Panc1 (cell line): ENCODE measurements around the gene CCS. TPM values are rescaled to one million over a fixed set of nuclear protein-coding genes. Genes with fewer than 3 reads are reported as not detected.

Experiments
- ATAC-seq: fragments of 200-7000 bp; cut with Tn5 transposase; 2 replicates; pipeline ENCODE4 v1.9.1; 2020; ENCODE audit warnings: mild to moderate bottlenecking, moderate library complexity
- BruUV-seq: library from RNA; stranded (reverse); fragments of 400-500 nt; replicated peaks from 2 replicates; lab custom pipeline; 2021; lab: Mats Ljungman, UMichigan
- CTCF ChIA-PET: fragments of 300-600 bp; sonication (Branson Sonifier 250); formaldehyde crosslinking; loops from one replicate; lab custom pipeline; 2022; ENCODE audit warnings: antibody characterized with exemption; lab: Charles Lee
- POLR2A ChIA-PET: fragments of 300-600 bp; sonication (Branson Sonifier 250); formaldehyde crosslinking; loops from one replicate; lab custom pipeline; 2022; ENCODE audit warnings: antibody characterized with exemption; lab: Charles Lee
- DNase-seq: peaks from one replicate; pipeline ENCODE4 v3.0.0-alpha.2; 2010; ENCODE audit warnings: low read depth, low spot score
- H3K27ac ChIP-seq: 2 replicates; pipeline ENCODE4 v1.5.1; 2011; ENCODE audit warnings: mild to moderate bottlenecking, low read length, inconsistent platforms
- H3K27me3 ChIP-seq: fragments of 200-500 bp; sonication (Bioruptor generic); 2 replicates; pipeline ENCODE4 v1.6.0; 2014; ENCODE audit warnings: low read length, inconsistent platforms; ENCODE audit not compliant: control insufficient read depth, insufficient read depth
- H3K36me3 ChIP-seq: fragments of 200-500 bp; sonication (Bioruptor generic); 2 replicates; pipeline ENCODE4 v1.5.1; 2014; ENCODE audit warnings: inconsistent platforms, mild to moderate bottlenecking, low read length, moderate library complexity; ENCODE audit not compliant: control insufficient read depth, insufficient read depth
- H3K4me1 ChIP-seq: 2 replicates; pipeline ENCODE4 v1.5.1; 2011; ENCODE audit warnings: inconsistent platforms, mild to moderate bottlenecking, low read length, moderate library complexity; ENCODE audit not compliant: control insufficient read depth, insufficient read depth
- H3K4me3 ChIP-seq, 2 experiments: 2 replicates each; pipeline ENCODE4 v1.5.1; 2011 to 2012; ENCODE audit warnings: low read depth in 2 of 2, low read length in 2 of 2, mild to moderate bottlenecking in 2 of 2, inconsistent platforms in 1 of 2, moderate library complexity in 1 of 2
- H3K9me3 ChIP-seq: fragments of 200-500 bp; sonication (Bioruptor generic); 2 replicates; pipeline ENCODE4 v1.5.1; 2014; ENCODE audit warnings: low read depth, mild to moderate bottlenecking, inconsistent platforms, low read length, moderate library complexity; ENCODE audit not compliant: control insufficient read depth, insufficient read depth
- CTCF ChIP-seq: fragments of 450-650 bp; IDR thresholded peaks from 2 replicates; pipeline ENCODE4 v1.5.1; 2017; ENCODE audit warnings: mild to moderate bottlenecking
- POLR2AphosphoS5 ChIP-seq: IDR thresholded peaks from 2 replicates; pipeline ENCODE4 v1.6.1; 2012; ENCODE audit warnings: mild to moderate bottlenecking, low read depth, low read length, moderate library complexity
- SIN3A ChIP-seq: IDR thresholded peaks from 2 replicates; pipeline ENCODE4 v1.6.1; 2012; ENCODE audit warnings: low read depth, mild to moderate bottlenecking, low read length, moderate library complexity, borderline replicate concordance; ENCODE audit not compliant: insufficient read depth
- TCF7L2 ChIP-seq: IDR thresholded peaks from 2 replicates; pipeline ENCODE4 v1.6.1; 2011; ENCODE audit warnings: mild to moderate bottlenecking, low read depth, low read length, inconsistent platforms
- in situ Hi-C: cut with HindIII; loops from 2 replicates; pipeline ENCODE4 v1.10.0; 2016; ENCODE audit warnings: low sequenced_read_pairs, low pct_unique_long_range_greater_than_20kb
- intact Hi-C: fragments of 100-400 bp; cut with micrococcal nuclease; formaldehyde crosslinking; loops from one replicate; pipeline ENCODE4 v1.10.0; 2022; ENCODE audit not compliant: unreplicated experiment
- total RNA-seq: library from RNA; stranded (reverse); gene quantifications from one replicate; pipeline ENCODE4 v1.2.1, GENCODE V29; 2021; ENCODE audit not compliant: unreplicated experiment
- TF ChIP-seq, protein P1 (sequence below), 2 experiments: IDR thresholded peaks; 2 replicates each; pipeline ENCODE4 v1.6.1; 2011 to 2012; ENCODE audit warnings: low read depth in 2 of 2, control low read depth in 1 of 2, low read length in 1 of 2, mild to moderate bottlenecking in 1 of 2, moderate library complexity in 1 of 2; ENCODE audit not compliant: insufficient read depth in 1 of 2

Gene CCS
- total RNA-seq, 1 experiment from 2014 or later, result 55.3 TPM

DNA sequence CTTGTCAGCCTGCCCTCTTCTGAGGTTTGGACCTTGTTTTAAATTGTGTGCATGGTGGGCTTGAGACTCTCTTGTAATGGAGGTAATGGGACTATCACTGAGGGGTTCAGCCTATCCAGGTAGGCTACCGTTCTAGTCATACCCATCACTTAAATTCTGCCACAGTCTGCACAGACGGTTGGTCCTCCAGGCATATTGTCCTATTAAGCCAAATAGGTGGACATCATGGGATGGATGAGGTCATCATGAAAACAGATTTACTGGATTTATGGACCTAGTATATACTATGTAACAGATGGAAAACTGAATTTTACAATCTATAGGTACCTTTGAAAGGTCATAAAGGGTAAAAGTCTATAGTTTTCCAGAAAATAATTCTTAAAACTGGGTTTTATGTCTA, 36.4 kb downstream of the CCS start:
- CTCF ChIA-PET, result no interaction called here

DNA sequence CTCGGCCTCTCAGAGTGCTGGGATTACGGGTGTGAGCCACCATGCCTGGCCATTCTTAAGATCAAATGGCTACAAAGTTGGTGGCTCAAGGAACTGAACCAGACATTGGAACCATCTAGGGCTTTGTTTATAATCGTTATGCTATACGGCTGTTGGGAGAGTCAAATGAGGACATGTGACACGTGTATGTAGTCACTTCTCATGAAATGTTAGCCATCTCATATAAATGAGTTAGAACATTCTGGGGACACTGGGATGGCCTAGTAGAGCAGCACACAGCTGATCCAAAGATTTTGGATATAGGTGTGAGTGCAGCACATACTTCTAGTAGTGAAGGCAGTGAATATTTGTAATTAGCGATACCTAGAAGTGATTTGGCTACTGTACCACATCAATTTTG, 38.9 kb downstream of the CCS start:
- ATAC-seq (no peak), DNase-seq (no peak)
- intact Hi-C loops (no loop called here), in situ Hi-C loops (no loop called here)
- Histone ChIP-seq H3K27ac (no peak overlapping the region), H3K4me1 (peaks cover 6% of the 10 kb centered on the region; the same call in 1 of the 2 replicates), H3K9me3 (no peaks in the 10 kb centered on the region), H3K4me3 (no peak overlapping the region), H3K27me3 (no peaks in the 10 kb centered on the region), H3K36me3 (peaks cover 27% of the 10 kb centered on the region)
- TF ChIP-seq SIN3A (no peak), CTCF (no peak), TCF7L2 (no peak), POLR2AphosphoS5 (no peak)
- TF ChIP-seq, protein P1, sequence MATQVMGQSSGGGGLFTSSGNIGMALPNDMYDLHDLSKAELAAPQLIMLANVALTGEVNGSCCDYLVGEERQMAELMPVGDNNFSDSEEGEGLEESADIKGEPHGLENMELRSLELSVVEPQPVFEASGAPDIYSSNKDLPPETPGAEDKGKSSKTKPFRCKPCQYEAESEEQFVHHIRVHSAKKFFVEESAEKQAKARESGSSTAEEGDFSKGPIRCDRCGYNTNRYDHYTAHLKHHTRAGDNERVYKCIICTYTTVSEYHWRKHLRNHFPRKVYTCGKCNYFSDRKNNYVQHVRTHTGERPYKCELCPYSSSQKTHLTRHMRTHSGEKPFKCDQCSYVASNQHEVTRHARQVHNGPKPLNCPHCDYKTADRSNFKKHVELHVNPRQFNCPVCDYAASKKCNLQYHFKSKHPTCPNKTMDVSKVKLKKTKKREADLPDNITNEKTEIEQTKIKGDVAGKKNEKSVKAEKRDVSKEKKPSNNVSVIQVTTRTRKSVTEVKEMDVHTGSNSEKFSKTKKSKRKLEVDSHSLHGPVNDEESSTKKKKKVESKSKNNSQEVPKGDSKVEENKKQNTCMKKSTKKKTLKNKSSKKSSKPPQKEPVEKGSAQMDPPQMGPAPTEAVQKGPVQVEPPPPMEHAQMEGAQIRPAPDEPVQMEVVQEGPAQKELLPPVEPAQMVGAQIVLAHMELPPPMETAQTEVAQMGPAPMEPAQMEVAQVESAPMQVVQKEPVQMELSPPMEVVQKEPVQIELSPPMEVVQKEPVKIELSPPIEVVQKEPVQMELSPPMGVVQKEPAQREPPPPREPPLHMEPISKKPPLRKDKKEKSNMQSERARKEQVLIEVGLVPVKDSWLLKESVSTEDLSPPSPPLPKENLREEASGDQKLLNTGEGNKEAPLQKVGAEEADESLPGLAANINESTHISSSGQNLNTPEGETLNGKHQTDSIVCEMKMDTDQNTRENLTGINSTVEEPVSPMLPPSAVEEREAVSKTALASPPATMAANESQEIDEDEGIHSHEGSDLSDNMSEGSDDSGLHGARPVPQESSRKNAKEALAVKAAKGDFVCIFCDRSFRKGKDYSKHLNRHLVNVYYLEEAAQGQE (IDR thresholded peaks at IDR 0.05; ENCODE audit: insufficient read depth in 1 of 2, low read depth in 2 of 2, low read length in 1 of 2), result no peak
- POLR2A ChIA-PET, result no interaction called here
- no TSS peak for BruUV-seq
- CTCF ChIA-PET, result no interaction called here

More for the DNA sequence above, 36.4 kb downstream of the CCS start:
- H3K4me3 ChIP-seq, result no peak overlapping the region
- H3K4me1 ChIP-seq, result no peaks in the 10 kb centered on the region
- intact Hi-C loops (no loop called here), in situ Hi-C loops (no loop called here)
- H3K27me3 ChIP-seq, result no peaks in the 10 kb centered on the region
- DNase-seq (no peak), ATAC-seq (no peak)
- H3K9me3 ChIP-seq, result no peaks in the 10 kb centered on the region
- BruUV-seq, result no TSS peak
- no peak for TF ChIP-seq CTCF
- TF ChIP-seq POLR2AphosphoS5, result no peak
- TF ChIP-seq TCF7L2, result no peak
- no peak for TF ChIP-seq SIN3A
- TF ChIP-seq, protein P1 (IDR thresholded peaks at IDR 0.05; ENCODE audit: insufficient read depth in 1 of 2, low read depth in 2 of 2, low read length in 1 of 2), result no peak
- POLR2A ChIA-PET, result interaction anchor here (0.6 to 0.7 kb wide), 2 partner anchors 12 to 18 kb away, joined by 4 to 5 read pairs; no protein-coding TSS in a partner anchor
- H3K27ac ChIP-seq, result no peak overlapping the region
- H3K36me3 ChIP-seq, result peaks cover 35% of the 10 kb centered on the region
